H1 (cell line): ENCODE measurements around the gene CISD1. TPM values are rescaled to one million over a fixed set of nuclear protein-coding genes. Genes with fewer than 3 reads are reported as not detected.

ENCODE experiments used
- CTCF ChIA-PET: fragments of 300-600 bp; sonication (Branson Sonifier 250); formaldehyde crosslinking; loops from one replicate; lab custom pipeline; 2021; ENCODE audit not compliant: partially characterized antibody; lab: Charles Lee
- POLR2A ChIA-PET: fragments of 300-600 bp; sonication (Branson Sonifier 250); formaldehyde crosslinking; loops from one replicate; lab custom pipeline; 2021; ENCODE audit warnings: inconsistent platforms; ENCODE audit not compliant: partially characterized antibody; lab: Charles Lee
- DNase-seq, 2 experiments: peaks; one replicate each; pipeline versions ENCODE4 v3.0.0 to v3.0.0-alpha.2; 2010 to 2022; ENCODE audit warnings: low spot score in 2 of 2, low read depth in 1 of 2, mixed read lengths in 1 of 2
- FAIRE-seq: peaks from 2 replicates; lab custom pipeline; 2011; peaks lifted over from hg19 to GRCh38; lab: Jason Lieb, UNC
- H2AFZ ChIP-seq: 2 replicates; pipeline ENCODE4 v1.8.1; 2012; ENCODE audit warnings: low read length, inconsistent platforms
- H2AK5ac ChIP-seq: 2 replicates; pipeline ENCODE4 v1.6.1; 2013; ENCODE audit warnings: low read depth, low read length
- H2BK120ac ChIP-seq: replicated peaks from 2 replicates; pipeline ENCODE3; 2013; ENCODE audit warnings: low read depth, low read length, inconsistent platforms
- H2BK12ac ChIP-seq: 2 replicates; pipeline ENCODE4 v1.6.1; 2013; ENCODE audit warnings: low read depth, low read length
- H2BK15ac ChIP-seq: 2 replicates; pipeline ENCODE4 v1.6.1; 2013; ENCODE audit warnings: low read length
- H2BK20ac ChIP-seq: 2 replicates; pipeline ENCODE4 v1.6.1; 2013; ENCODE audit warnings: low read length
- H2BK5ac ChIP-seq: 2 replicates; pipeline ENCODE4 v1.6.1; 2013; ENCODE audit warnings: low read depth, low read length
- H3K14ac ChIP-seq: 2 replicates; pipeline ENCODE4 v1.6.1; 2013; ENCODE audit warnings: inconsistent platforms; ENCODE audit not compliant: insufficient read length
- H3K18ac ChIP-seq: 2 replicates; pipeline ENCODE4 v1.6.1; 2013; ENCODE audit warnings: low read length; ENCODE audit errors: extremely low read depth
- H3K23ac ChIP-seq: 2 replicates; pipeline ENCODE4 v1.6.1; 2013; ENCODE audit warnings: inconsistent platforms; ENCODE audit not compliant: insufficient read length
- H3K23me2 ChIP-seq: 2 replicates; pipeline ENCODE4 v1.6.1; 2013; ENCODE audit warnings: low read depth, low read length
- H3K27ac ChIP-seq: 2 replicates; pipeline ENCODE4 v1.6.1; 2011; ENCODE audit warnings: low read depth, low read length, inconsistent platforms
- H3K27me3 ChIP-seq, 4 experiments: replicated peaks in 1 of 4; 1 replicate in 1 of 4; 2 replicates in 3 of 4; pipeline versions ENCODE4 v1.6.1 to v1.8.1; 2011 to 2013; ENCODE audit warnings: low read length in 3 of 4, mild to moderate bottlenecking in 3 of 4, inconsistent platforms in 2 of 4, mixed read lengths in 2 of 4, moderate library complexity in 1 of 4; ENCODE audit not compliant: control insufficient read depth in 3 of 4, insufficient read depth in 3 of 4; ENCODE audit errors: extremely low read depth in 1 of 4
- H3K36me3 ChIP-seq, 4 experiments: 2 replicates each; pipeline versions ENCODE4 v1.6.1 to v1.8.1; 2011 to 2013; ENCODE audit warnings: mild to moderate bottlenecking in 4 of 4, low read length in 3 of 4, moderate library complexity in 2 of 4, control low read depth in 1 of 4, inconsistent platforms in 1 of 4; ENCODE audit not compliant: insufficient read depth in 4 of 4, control insufficient read depth in 2 of 4
- H3K4ac ChIP-seq: replicated peaks from 2 replicates; pipeline ENCODE3; 2013; ENCODE audit warnings: low read length, low read depth, mixed read lengths, inconsistent platforms; ENCODE audit not compliant: insufficient read length
- H3K4me1 ChIP-seq, 4 experiments: replicated peaks in 1 of 4; 1 replicate in 1 of 4; 2 replicates in 3 of 4; pipeline versions ENCODE4 v1.6.1 to v1.8.1; 2011 to 2013; ENCODE audit warnings: low read length in 3 of 4, inconsistent platforms in 2 of 4, mixed read lengths in 1 of 4; ENCODE audit not compliant: insufficient read depth in 4 of 4, control insufficient read depth in 3 of 4
- H3K4me2 ChIP-seq, 2 experiments: 2 replicates each; pipeline versions ENCODE4 v1.6.1 to v1.8.1; 2011 to 2013; ENCODE audit warnings: low read depth in 2 of 2, low read length in 2 of 2, control low read depth in 1 of 2, inconsistent platforms in 1 of 2, mild to moderate bottlenecking in 1 of 2; ENCODE audit not compliant: insufficient read depth in 1 of 2
- H3K4me3 ChIP-seq, 4 experiments: fragments of 200-600, 300-600 bp in 1 of 4; sonication (generic), shearing (Covaris generic), sonication (Bioruptor Twin) in 1 of 4; 2 replicates each; pipeline versions ENCODE4 v1.5.1 to v1.8.1; 2011 to 2016; ENCODE audit warnings: low read length in 4 of 4, low read depth in 3 of 4, control low read depth in 2 of 4, inconsistent platforms in 2 of 4, mild to moderate bottlenecking in 2 of 4, mixed read lengths in 1 of 4, moderate library complexity in 1 of 4; ENCODE audit not compliant: insufficient read depth in 2 of 4; ENCODE audit errors: extremely low read depth in 1 of 4
- H3K56ac ChIP-seq: replicated peaks from 2 replicates; pipeline ENCODE3; 2013; ENCODE audit warnings: low read depth, mild to moderate bottlenecking, mixed read lengths, low read length, inconsistent platforms; ENCODE audit not compliant: insufficient read length
- H3K79me1 ChIP-seq: 2 replicates; pipeline ENCODE4 v1.6.1; 2013; ENCODE audit warnings: low read depth, low read length, control low read depth
- H3K79me2 ChIP-seq, 2 experiments: 2 replicates each; pipeline versions ENCODE4 v1.6.1 to v1.8.1; 2012 to 2013; ENCODE audit warnings: low read length in 2 of 2, mild to moderate bottlenecking in 2 of 2, inconsistent platforms in 1 of 2; ENCODE audit not compliant: insufficient read depth in 2 of 2, control insufficient read depth in 1 of 2
- H3K9ac ChIP-seq, 4 experiments: replicated peaks in 1 of 4; 1 replicate in 1 of 4; 2 replicates in 3 of 4; pipeline versions ENCODE4 v1.6.1 to v1.8.1; 2011 to 2013; ENCODE audit warnings: low read depth in 3 of 4, low read length in 3 of 4, control low read depth in 2 of 4, mild to moderate bottlenecking in 2 of 4, moderate library complexity in 2 of 4, inconsistent platforms in 1 of 4; ENCODE audit errors: extremely low read depth in 1 of 4
- H3K9me3 ChIP-seq, 2 experiments: 2 replicates each; pipeline versions ENCODE4 v1.6.1 to v1.8.1; 2012 to 2013; ENCODE audit warnings: mild to moderate bottlenecking in 2 of 2, moderate library complexity in 2 of 2, control low read depth in 1 of 2, inconsistent platforms in 1 of 2, low read depth in 1 of 2, low read length in 1 of 2, mixed read lengths in 1 of 2; ENCODE audit not compliant: insufficient read depth in 2 of 2
- H4K20me1 ChIP-seq, 2 experiments: replicated peaks in 1 of 2; 2 replicates each; pipeline versions ENCODE3 to v1.8.1; 2011 to 2013; ENCODE audit warnings: inconsistent platforms in 2 of 2, low read length in 2 of 2, mild to moderate bottlenecking in 1 of 2; ENCODE audit not compliant: insufficient read depth in 2 of 2, control insufficient read depth in 1 of 2
- H4K5ac ChIP-seq: 2 replicates; pipeline ENCODE4 v1.6.1; 2013; ENCODE audit warnings: low read length, low read depth, mixed read lengths, inconsistent platforms; ENCODE audit not compliant: insufficient read length
- H4K8ac ChIP-seq: 2 replicates; pipeline ENCODE4 v1.8.0; 2013; ENCODE audit warnings: mild to moderate bottlenecking, moderate library complexity, low read length, inconsistent platforms; ENCODE audit not compliant: insufficient read depth; ENCODE audit errors: extremely low read depth
- H4K91ac ChIP-seq: replicated peaks from 2 replicates; pipeline ENCODE3; 2013; ENCODE audit warnings: low read length, mixed read lengths, inconsistent platforms; ENCODE audit not compliant: insufficient read length
- GTF2F1 ChIP-seq: IDR thresholded peaks from 2 replicates; pipeline ENCODE4 v1.6.1; 2012; ENCODE audit warnings: low read depth, low read length, improper control_type of control experiment, borderline replicate concordance
- HDAC6 ChIP-seq: IDR thresholded peaks from one replicate; pipeline ENCODE4 v1.7.1; 2012; ENCODE audit warnings: low read depth, mild to moderate bottlenecking, inconsistent platforms, low read length, moderate library complexity
- MAFK ChIP-seq: IDR thresholded peaks from 2 replicates; pipeline ENCODE4 v1.6.1; 2012; ENCODE audit warnings: low read depth, mild to moderate bottlenecking, improper control_type of control experiment, low read length
- NANOG ChIP-seq: IDR thresholded peaks from 2 replicates; pipeline ENCODE4 v1.6.1; 2011; ENCODE audit warnings: low read length, low read depth, mild to moderate bottlenecking, inconsistent platforms; ENCODE audit not compliant: insufficient read depth, poor library complexity, severe bottlenecking
- POLR2A ChIP-seq, 2 experiments: IDR thresholded peaks; 1 replicate in 1 of 2; 2 replicates in 1 of 2; pipeline ENCODE4 v1.6.1; 2011; ENCODE audit warnings: low read depth in 2 of 2, low read length in 2 of 2, mild to moderate bottlenecking in 2 of 2; ENCODE audit errors: control extremely low read depth in 1 of 2
- RAD21 ChIP-seq, 2 experiments: IDR thresholded peaks in 1 of 2; conservative IDR thresholded peaks in 1 of 2; 2 replicates each; pipeline ENCODE4 v1.6.1; 2011; ENCODE audit warnings: low read depth in 2 of 2, low read length in 2 of 2, improper control_type of control experiment in 1 of 2, inconsistent platforms in 1 of 2, mild to moderate bottlenecking in 1 of 2, moderate library complexity in 1 of 2
- RNF2 ChIP-seq: fragments of 200-900, 300-1000 bp; sonication (generic); IDR thresholded peaks from 2 replicates; pipeline ENCODE4 v1.7.1; 2016; ENCODE audit warnings: borderline replicate concordance, low read depth, mild to moderate bottlenecking, antibody characterized with exemption, low read length; ENCODE audit not compliant: poor library complexity, severe bottlenecking; ENCODE audit errors: missing control alignments
- TAF7 ChIP-seq: optimal IDR thresholded peaks from 2 replicates; pipeline ENCODE3; 2011; ENCODE audit warnings: low read depth, mild to moderate bottlenecking, inconsistent platforms, low read length, moderate library complexity, borderline replicate concordance
- WGBS, 2 experiments: shearing (Covaris generic) in 1 of 2; methylation state at CpG; one replicate each; pipeline versions ENCODE4 v1.1.6 to v1.1.7; 2013 to 2015; ENCODE audit warnings: low lambda C conversion rate in 2 of 2, mixed read lengths in 2 of 2, inconsistent platforms in 1 of 2, low coverage in 1 of 2, missing lambda C conversion rate in 1 of 2; ENCODE audit not compliant: insufficient replicate concordance in 2 of 2, insufficient coverage in 1 of 2, insufficient read length in 1 of 2; ENCODE audit errors: extremely low coverage in 1 of 2, missing lambda C conversion rate in 1 of 2; 5-methylcytosine and 5-hydroxymethylcytosine counted together
- polyA plus RNA-seq, 7 experiments: library from polyadenylated mRNA; depleted of rRNA in 3 of 7; stranded (reverse) in 5 of 7; unstranded in 2 of 7; fragments of >200 nt in 5 of 7; fragments of 200-250 nt in 2 of 7; gene quantifications; 1 replicate in 5 of 7; 2 replicates in 1 of 7; 4 replicates in 1 of 7; pipeline versions ENCODE4 v1.2.1 to v1.2.3, GENCODE V29; 2011 to 2013; ENCODE audit warnings: missing spikeins in 2 of 7, mixed read lengths in 2 of 7
- total RNA-seq: library from RNA; stranded (reverse); fragmentation: NEBNext Ultra II Directional; extraction: Animal tissue kit (Norgen Biotek cat#: 25700); gene quantifications from 2 replicates; pipeline ENCODE4 v1.2.1, GENCODE V29; 2021

Gene CISD1
- total and polyA plus RNA-seq, 2 of the 8 experiments (the other 6 are each of a cell fraction or from before 2014, with no cell fraction given), result 22.6 to 43.2 TPM

- Histone ChIP-seq H2BK5ac (no peak overlapping the region), H3K4me3 (no peak overlapping the region)
- TF ChIP-seq NANOG (no peak), GTF2F1 (no peak), MAFK (no peak), TAF7 (no peak), HDAC6 (no peak), POLR2A (IDR thresholded peaks at IDR 0.05; ENCODE audit: control extremely low read depth in 1 of 2, low read depth in 2 of 2, low read length in 2 of 2) (no peak), RNF2 (no peak), RAD21 (IDR thresholded peaks at IDR 0.05 in 1 of 2, conservative IDR thresholded peaks at IDR 0.05 in 1 of 2; ENCODE audit: low read depth in 2 of 2, low read length in 2 of 2) (no peak)
Measured at GRCh38 chr10:58320351-58321049, 51.5 kb downstream of the CISD1 start.

More at GRCh38 chr10:58320351-58321049, 51.5 kb downstream of the CISD1 start:
- Histone ChIP-seq H2BK12ac (no peak overlapping the region), H3K23me2 (no peaks in the 10 kb centered on the region), H3K27me3 (no peaks in the 10 kb centered on the region), H3K14ac (no peak overlapping the region), H2AK5ac (no peak overlapping the region), H4K20me1 (no peaks in the 10 kb centered on the region), H2BK120ac (no peak overlapping the region), H4K5ac (no peak overlapping the region), H3K79me1 (no peaks in the 10 kb centered on the region), H3K18ac (no peak overlapping the region), H3K4me2 (no peak overlapping the region), H3K9me3 (no peaks in the 10 kb centered on the region), H4K8ac (no peak overlapping the region), H4K91ac (no peak overlapping the region), H3K27ac (no peak overlapping the region), H3K4me1 (no peaks in the 10 kb centered on the region), H2BK15ac (no peak overlapping the region), H3K9ac (no peak overlapping the region), H3K79me2 (no peaks in the 10 kb centered on the region), H2AFZ (no peak overlapping the region), H3K23ac (no peak overlapping the region), H3K4ac (no peak overlapping the region), H2BK20ac (no peak overlapping the region), H3K56ac (no peak overlapping the region), H3K36me3 (no peaks in the 10 kb centered on the region)
- FAIRE-seq (no peak), DNase-seq (no peak)
- 100% methylated on average over 4 of the region's 4 CpGs; no CpG with 5 or more reads in 1 of the 2 experiments for WGBS, 2 experiments
- CTCF ChIA-PET, result no interaction called here
- POLR2A ChIA-PET, result no interaction called here
